ENCODE measurements around the gene PXT1. TPM values are rescaled to one million over a fixed set of nuclear protein-coding genes. Genes with fewer than 3 reads are reported as not detected.
A peak's percentile ranks its signal among the peaks of the same experiment; 100 is the strongest.

Gene PXT1
- total RNA-seq, 2 donors from 2014 or later = not detected

DNA sequence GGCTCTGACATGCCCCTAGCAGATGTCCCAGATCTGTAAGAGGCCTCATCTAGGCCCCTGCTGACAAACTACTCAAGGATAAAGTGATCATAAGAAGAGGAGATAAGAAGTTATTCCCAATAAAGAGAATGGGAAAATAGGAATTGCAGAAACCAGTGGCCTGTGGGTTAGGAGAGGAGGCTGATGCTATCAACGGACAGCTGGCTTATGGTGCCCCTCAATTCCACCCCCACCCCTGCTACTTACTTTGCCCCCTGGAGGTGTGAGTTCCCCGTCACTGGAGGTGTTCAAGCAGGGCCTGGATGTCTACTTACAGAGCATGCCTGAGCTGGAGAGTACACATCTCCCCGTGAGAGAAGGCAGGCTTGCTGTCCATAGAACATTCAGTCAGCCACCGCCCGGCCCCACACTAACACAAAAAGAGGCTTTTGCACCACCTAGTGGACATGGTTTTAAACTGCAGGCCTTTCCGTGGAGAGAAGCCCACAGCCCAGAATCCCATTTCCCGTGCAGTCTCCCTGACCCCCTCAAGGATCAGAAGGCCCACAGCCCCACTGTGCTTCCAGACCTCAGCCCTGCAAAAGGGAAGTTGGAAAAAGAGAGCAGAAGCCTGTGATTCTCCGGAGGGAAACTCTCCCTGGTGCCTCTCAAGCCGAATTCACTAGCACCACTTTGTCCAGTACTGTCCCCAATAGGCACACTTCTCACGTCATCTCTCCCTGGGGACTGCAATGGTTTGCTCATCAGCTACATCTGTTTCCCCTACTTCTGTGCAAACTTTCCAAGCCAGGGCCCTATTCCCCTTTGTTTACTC, 82.2 kb downstream of the PXT1 start:
- no peaks in the 10 kb centered on the region for H3K9me3 ChIP-seq
- no peaks in the 10 kb centered on the region for H3K27me3 ChIP-seq (replicated peaks; ENCODE audit: insufficient read depth)
- TF ChIP-seq, protein P1, sequence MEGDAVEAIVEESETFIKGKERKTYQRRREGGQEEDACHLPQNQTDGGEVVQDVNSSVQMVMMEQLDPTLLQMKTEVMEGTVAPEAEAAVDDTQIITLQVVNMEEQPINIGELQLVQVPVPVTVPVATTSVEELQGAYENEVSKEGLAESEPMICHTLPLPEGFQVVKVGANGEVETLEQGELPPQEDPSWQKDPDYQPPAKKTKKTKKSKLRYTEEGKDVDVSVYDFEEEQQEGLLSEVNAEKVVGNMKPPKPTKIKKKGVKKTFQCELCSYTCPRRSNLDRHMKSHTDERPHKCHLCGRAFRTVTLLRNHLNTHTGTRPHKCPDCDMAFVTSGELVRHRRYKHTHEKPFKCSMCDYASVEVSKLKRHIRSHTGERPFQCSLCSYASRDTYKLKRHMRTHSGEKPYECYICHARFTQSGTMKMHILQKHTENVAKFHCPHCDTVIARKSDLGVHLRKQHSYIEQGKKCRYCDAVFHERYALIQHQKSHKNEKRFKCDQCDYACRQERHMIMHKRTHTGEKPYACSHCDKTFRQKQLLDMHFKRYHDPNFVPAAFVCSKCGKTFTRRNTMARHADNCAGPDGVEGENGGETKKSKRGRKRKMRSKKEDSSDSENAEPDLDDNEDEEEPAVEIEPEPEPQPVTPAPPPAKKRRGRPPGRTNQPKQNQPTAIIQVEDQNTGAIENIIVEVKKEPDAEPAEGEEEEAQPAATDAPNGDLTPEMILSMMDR (IDR thresholded peaks at IDR 0.05) = peak; percentile 87
- ATAC-seq (ENCODE audit: insufficient number of reproducible peaks, low FRiP score, low read depth) = peak; percentile 77
- peak overlapping the region; percentile 28 for H3K4me3 ChIP-seq
- H3K27ac ChIP-seq = peak overlapping the region; percentile 43 to 75
- H3K4me1 ChIP-seq (ENCODE audit: control insufficient read depth in 1 of 2, low read depth in 2 of 2) = peaks cover 17 to 39% of the 10 kb centered on the region in 2 donors
- no peaks in the 10 kb centered on the region for H3K36me3 ChIP-seq
- DNase-seq (ENCODE audit: low spot score) = peak; percentile 71

DNA sequence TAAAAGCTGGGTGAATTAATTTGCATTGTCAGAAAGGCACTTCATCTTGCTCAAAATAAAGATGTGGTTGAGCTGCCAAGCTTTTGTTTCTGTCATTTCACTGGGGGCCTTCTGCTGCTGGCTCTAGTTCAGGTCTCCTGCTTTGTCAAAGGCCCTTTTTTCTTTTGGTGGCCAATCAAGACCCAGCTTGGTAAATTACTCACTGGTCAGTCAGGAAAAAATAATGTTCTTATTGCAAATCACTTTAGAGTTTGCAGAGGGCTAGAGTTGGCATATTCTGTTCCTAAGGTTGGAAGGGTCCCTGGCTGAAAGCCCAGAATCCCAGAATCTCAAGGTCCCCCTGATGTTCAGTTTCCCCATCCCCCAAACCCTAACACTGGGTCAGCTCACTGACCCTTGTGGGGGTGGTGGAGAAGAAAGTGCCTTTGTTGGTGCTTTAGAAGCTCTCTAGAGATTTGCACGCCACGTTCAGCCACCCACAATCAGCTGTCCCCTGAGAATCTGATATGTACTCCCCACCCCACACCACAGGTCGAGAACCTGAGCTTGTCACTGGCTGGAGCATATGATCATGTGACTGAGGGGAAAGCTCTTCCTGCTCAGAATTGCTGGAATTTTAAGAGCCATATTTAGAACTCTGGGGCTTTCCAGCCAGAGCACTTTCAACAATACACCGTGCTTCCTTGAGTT, 84.3 kb downstream of the PXT1 start:
- peak; percentile 78 for ATAC-seq (ENCODE audit: insufficient number of reproducible peaks, low FRiP score, low read depth)

DNA sequence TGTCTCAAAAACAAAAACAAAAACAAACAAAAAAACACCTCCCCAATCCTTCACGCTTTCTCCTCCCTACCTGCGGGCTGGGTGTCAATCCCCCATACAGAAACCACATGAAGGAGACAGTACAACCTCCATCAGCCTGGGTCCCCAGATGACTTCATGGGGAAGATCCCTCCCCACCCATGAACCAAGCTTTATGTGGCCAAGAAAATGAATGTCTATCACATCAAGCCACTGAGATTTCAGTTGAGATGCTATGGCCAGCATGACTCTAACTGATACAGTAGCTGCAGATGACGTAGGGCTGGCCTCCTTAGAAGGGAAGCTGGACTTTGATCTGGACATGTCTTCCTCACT, 84.8 kb downstream of the PXT1 start:
- Histone ChIP-seq H3K27ac (peak overlapping the region; percentile 75 to 79), H3K27me3 (replicated peaks; ENCODE audit: insufficient read depth) (no peaks in the 10 kb centered on the region), H3K9me3 (no peaks in the 10 kb centered on the region), H3K36me3 (no peaks in the 10 kb centered on the region), H3K4me3 (no peak overlapping the region), H3K4me1 (ENCODE audit: control insufficient read depth in 1 of 2, low read depth in 2 of 2) (peaks cover 17 to 39% of the 10 kb centered on the region in 2 donors)
- no peak for DNase-seq (ENCODE audit: low spot score)
- peak; percentile 11 for ATAC-seq (ENCODE audit: insufficient number of reproducible peaks, low FRiP score, low read depth)
- TF ChIP-seq, protein P1 (IDR thresholded peaks at IDR 0.05) = no peak

More for the DNA sequence above, 84.3 kb downstream of the PXT1 start:
- Histone ChIP-seq H3K27me3 (replicated peaks; ENCODE audit: insufficient read depth) (no peaks in the 10 kb centered on the region), H3K9me3 (no peaks in the 10 kb centered on the region), H3K4me1 (ENCODE audit: control insufficient read depth in 1 of 2, low read depth in 2 of 2) (peaks cover 17 to 39% of the 10 kb centered on the region in 2 donors), H3K36me3 (no peaks in the 10 kb centered on the region), H3K4me3 (no peak overlapping the region), H3K27ac (peak overlapping the region; percentile 75 to 79)
- DNase-seq (ENCODE audit: low spot score) = no peak
- TF ChIP-seq, protein P1 (IDR thresholded peaks at IDR 0.05) = no peak

DNA sequence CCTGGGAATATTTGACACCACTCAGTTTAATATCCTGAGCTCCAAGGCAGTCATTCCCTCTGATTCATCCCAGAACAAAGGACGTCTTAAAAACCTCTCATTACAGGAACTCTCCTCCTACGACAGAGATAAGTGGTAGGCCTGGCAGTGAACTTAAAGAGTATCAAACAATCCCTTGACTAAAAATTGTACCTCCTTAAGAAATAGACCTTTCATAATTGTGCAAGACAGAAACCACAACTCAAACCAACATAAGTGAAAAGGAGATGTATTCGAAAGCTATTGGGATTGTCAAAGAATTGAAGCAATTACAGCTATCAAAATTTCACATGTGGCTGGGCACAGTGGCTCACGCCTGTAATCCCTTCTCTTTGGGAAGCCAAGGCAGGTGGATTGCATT, 86.8 kb downstream of the PXT1 start:
- no peak overlapping the region for H3K27ac ChIP-seq
- no peak overlapping the region for H3K4me3 ChIP-seq
- H3K4me1 ChIP-seq (ENCODE audit: control insufficient read depth in 1 of 2, low read depth in 2 of 2) = peaks cover 21 to 53% of the 10 kb centered on the region in 2 donors
- ATAC-seq (ENCODE audit: insufficient number of reproducible peaks, low FRiP score, low read depth) (no peak), DNase-seq (ENCODE audit: low spot score) (no peak)
- H3K27me3 ChIP-seq (replicated peaks; ENCODE audit: insufficient read depth) = no peaks in the 10 kb centered on the region
- H3K36me3 ChIP-seq = no peaks in the 10 kb centered on the region
- TF ChIP-seq, protein P1 (IDR thresholded peaks at IDR 0.05) = no peak
- no peaks in the 10 kb centered on the region for H3K9me3 ChIP-seq

DNA sequence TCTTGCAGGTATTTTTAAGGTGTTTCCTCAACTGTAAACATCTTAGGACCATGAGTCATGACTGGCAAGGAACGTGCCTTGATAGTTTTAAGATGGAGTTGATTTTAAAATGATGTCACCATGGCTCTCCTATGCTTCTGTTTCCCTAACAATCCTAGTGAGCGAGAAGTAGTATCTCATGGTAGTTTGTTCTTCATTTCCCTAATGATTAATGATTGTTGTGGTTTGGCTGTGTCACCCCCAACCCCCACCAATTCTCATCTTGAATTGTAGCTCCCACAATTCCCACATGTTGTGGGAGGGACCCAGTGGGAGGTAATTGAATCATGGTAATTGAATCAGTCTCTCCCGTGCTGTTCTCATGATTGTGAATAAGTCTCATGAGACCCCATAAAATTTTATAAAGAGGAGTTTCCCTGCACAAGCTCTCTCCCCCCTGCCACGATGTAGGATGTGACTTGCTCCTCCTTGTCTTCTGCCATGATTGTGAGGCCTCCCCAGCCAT, 89.2 kb downstream of the PXT1 start:
- Histone ChIP-seq H3K27ac (no peak overlapping the region), H3K4me3 (no peak overlapping the region), H3K4me1 (ENCODE audit: control insufficient read depth in 1 of 2, low read depth in 2 of 2) (peaks cover 18 to 40% of the 10 kb centered on the region in 2 donors), H3K9me3 (no peaks in the 10 kb centered on the region), H3K27me3 (replicated peaks; ENCODE audit: insufficient read depth) (no peaks in the 10 kb centered on the region), H3K36me3 (no peaks in the 10 kb centered on the region)
- TF ChIP-seq, protein P1 (IDR thresholded peaks at IDR 0.05) = no peak
- no peak for ATAC-seq (ENCODE audit: insufficient number of reproducible peaks, low FRiP score, low read depth)
- no peak for DNase-seq (ENCODE audit: low spot score)

Data from thoracic aorta (tissue), 2 donors.